Suprapubic skin (tissue), 4 donors: ENCODE data around the gene RRP8. TPM values are rescaled to one million over a fixed set of nuclear protein-coding genes. Genes with fewer than 3 reads are reported as not detected.

ENCODE experiments used
- DNase-seq, 2 donors: peaks; one replicate each; pipeline ENCODE4 v3.0.0-alpha.2; 2019; ENCODE audit warnings: low spot score in 2 of 2
- H3K27ac ChIP-seq: fragments of 200-600 bp; sonication (generic); one replicate; pipeline ENCODE4 v1.5.1; 2019
- H3K27me3 ChIP-seq: fragments of 200-600 bp; sonication (generic); one replicate; pipeline ENCODE4 v1.5.1; 2019
- H3K36me3 ChIP-seq: fragments of 200-600 bp; sonication (generic); one replicate; pipeline ENCODE4 v1.5.1; 2019
- H3K4me1 ChIP-seq: fragments of 200-600 bp; sonication (generic); one replicate; pipeline ENCODE4 v1.5.1; 2019
- H3K4me3 ChIP-seq: fragments of 200-600 bp; sonication (generic); one replicate; pipeline ENCODE4 v1.5.1; 2019; ENCODE audit warnings: mild to moderate bottlenecking
- H3K9me3 ChIP-seq: fragments of 200-600 bp; sonication (generic); one replicate; pipeline ENCODE4 v1.5.1; 2019
- EP300 ChIP-seq: sonication (generic); formaldehyde crosslinking; IDR thresholded peaks from one replicate; pipeline ENCODE4 v1.6.1; 2017; ENCODE audit warnings: antibody characterized with exemption
- POLR2A ChIP-seq, 2 donors: fragments of 450-650 bp; IDR thresholded peaks; one replicate each; pipeline ENCODE4 v1.6.1; 2017; ENCODE audit warnings: antibody characterized with exemption in 2 of 2, mild to moderate bottlenecking in 2 of 2, moderate library complexity in 2 of 2
- POLR2AphosphoS5 ChIP-seq, 3 donors: sonication (generic); formaldehyde crosslinking; IDR thresholded peaks; one replicate each; pipeline ENCODE4 v1.6.1; 2017; ENCODE audit warnings: antibody characterized with exemption in 3 of 3
- WGBS: methylation state at CpG from one replicate; pipeline ENCODE4 v1.1.5; 2018; 5-methylcytosine and 5-hydroxymethylcytosine counted together
- total RNA-seq, 4 donors: library from RNA; depleted of rRNA; stranded (reverse); fragments of >200 nt; gene quantifications; one replicate each; pipeline ENCODE4 v1.1.0, GENCODE V29; 2016
- TF ChIP-seq, protein P1 (sequence below), 2 donors: fragments of 200-600 bp in 1 of 2; fragments of 450-650 bp in 1 of 2; sonication (generic) in 1 of 2; IDR thresholded peaks; one replicate each; pipeline ENCODE4 v1.5.1; 2016 to 2019; ENCODE audit warnings: antibody characterized with exemption in 2 of 2, mild to moderate bottlenecking in 1 of 2, moderate library complexity in 1 of 2

Gene RRP8
- total RNA-seq: 10 to 100 TPM; 15.9 to 33.6 (median 18.3) TPM

DNA sequence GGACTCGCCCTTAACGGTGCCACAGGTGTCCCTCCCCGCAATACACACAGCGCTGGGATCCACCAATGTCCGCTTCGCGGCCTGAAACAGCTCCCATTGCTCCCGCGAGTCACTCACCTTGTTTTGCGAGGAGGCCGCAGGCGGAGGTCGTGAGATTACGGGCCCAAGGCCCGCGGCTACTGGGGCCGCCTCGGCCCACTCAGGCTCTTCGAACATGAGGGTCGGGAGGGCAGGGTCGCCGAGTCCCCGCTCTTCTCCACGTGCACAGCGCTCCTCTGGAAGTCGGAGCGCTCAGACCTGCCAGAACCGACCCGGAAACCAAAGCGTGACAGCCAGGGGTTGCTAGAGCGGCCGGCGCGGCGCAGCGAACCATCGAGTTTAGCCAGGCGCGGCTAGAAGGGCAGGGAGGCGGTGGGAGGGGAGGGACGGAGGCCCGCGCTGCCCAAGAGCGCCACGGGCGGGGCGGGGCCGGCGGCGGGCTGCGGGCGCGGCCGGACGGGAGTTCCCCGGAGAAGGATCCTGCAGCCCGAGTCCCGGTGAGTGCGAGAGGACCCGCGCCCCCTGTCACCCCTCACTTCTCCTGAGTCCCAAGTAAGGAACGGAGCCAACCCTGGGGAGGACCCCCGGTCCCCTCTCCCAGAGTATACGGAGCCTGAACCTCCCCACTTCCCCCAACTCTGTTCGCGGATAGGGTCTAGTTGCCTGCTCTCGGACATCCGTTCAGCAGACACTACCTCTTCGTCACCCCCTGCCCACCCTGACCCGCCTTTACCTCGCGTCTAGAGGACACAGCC lies at the start of gene RRP8, which contains the start of gene ILK:
RRP8 (minus strand) TSS at position 330 of the 794 bp plus-strand sequence; CDS start at position 216, 114 bp downstream.
ILK (plus strand) TSS at position 488 of the 794 bp plus-strand sequence. CDS start 498 bp downstream, outside the sequence.
- peak; percentile 94 to 95 for DNase-seq
- Histone ChIP-seq H3K4me3 (peak within 1 kb of the TSS; percentile 54), H3K27me3 (no peaks in the 10 kb centered on the region), H3K9me3 (no peaks in the 10 kb centered on the region), H3K4me1 (peaks cover 60% of the 10 kb centered on the region), H3K27ac (peak within 1 kb of the TSS; percentile 89), H3K36me3 (peaks cover 37% of the 10 kb centered on the region)
- WGBS: 0% methylated on average over 28 of the region's 72 CpGs
- TF ChIP-seq POLR2A (IDR thresholded peaks at IDR 0.05) (peak; percentile 28 to 59), POLR2AphosphoS5 (IDR thresholded peaks at IDR 0.05) (peak in 1 of 3 donors; percentile 39), EP300 (no peak)
- TF ChIP-seq, protein P1, sequence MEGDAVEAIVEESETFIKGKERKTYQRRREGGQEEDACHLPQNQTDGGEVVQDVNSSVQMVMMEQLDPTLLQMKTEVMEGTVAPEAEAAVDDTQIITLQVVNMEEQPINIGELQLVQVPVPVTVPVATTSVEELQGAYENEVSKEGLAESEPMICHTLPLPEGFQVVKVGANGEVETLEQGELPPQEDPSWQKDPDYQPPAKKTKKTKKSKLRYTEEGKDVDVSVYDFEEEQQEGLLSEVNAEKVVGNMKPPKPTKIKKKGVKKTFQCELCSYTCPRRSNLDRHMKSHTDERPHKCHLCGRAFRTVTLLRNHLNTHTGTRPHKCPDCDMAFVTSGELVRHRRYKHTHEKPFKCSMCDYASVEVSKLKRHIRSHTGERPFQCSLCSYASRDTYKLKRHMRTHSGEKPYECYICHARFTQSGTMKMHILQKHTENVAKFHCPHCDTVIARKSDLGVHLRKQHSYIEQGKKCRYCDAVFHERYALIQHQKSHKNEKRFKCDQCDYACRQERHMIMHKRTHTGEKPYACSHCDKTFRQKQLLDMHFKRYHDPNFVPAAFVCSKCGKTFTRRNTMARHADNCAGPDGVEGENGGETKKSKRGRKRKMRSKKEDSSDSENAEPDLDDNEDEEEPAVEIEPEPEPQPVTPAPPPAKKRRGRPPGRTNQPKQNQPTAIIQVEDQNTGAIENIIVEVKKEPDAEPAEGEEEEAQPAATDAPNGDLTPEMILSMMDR (IDR thresholded peaks at IDR 0.05): peak in 1 of 2 donors; percentile 34

DNA sequence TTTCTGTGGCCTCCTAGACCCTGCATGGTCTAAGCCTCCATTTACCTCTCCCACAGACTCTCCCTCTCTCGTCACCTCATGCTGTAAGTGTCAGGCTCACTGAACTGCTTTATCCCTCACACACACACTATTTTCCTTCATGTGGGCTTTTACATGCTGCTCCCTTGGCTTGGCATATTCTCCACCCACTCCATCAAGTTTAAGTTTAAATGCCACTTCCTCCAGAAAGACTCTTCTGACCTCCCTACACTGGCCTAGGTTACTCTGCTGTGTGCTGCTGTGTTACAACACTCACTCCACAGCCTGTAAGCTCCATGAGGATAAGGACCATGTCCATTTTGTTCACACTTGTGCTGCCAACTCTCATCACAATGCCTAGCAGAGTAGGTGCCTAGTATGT lies 49.7 kb upstream of the RRP8 start:
- Histone ChIP-seq H3K9me3 (no peaks in the 10 kb centered on the region), H3K27me3 (no peaks in the 10 kb centered on the region), H3K36me3 (no peaks in the 10 kb centered on the region), H3K4me3 (no peak overlapping the region), H3K27ac (no peak overlapping the region), H3K4me1 (peaks cover 19% of the 10 kb centered on the region)
- no peak for DNase-seq
- TF ChIP-seq EP300 (no peak), POLR2A (IDR thresholded peaks at IDR 0.05) (no peak), POLR2AphosphoS5 (IDR thresholded peaks at IDR 0.05) (no peak)
- TF ChIP-seq, protein P1 (IDR thresholded peaks at IDR 0.05): no peak
- 87% methylated on average over 1 of the region's 1 CpG for WGBS

DNA sequence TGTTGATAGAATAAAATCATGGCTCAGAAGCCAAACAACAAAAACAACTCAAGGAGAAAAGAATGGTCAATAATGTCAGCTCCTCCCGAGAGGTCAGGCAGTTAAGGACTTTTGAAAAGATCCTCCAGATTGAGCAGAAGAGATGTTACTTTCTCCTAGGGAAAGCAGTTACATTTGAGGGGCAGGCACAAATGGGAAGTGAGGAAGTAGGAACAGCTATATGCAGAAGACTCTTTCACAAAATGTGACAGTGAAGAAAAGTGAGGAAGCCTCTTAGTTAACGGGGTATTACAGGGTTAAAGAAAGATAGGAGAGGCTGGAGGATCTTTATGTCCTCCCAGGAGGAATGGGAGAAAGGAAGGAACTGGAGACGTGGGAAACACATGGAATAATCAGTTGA lies 48.8 kb upstream of the RRP8 start:
- Histone ChIP-seq H3K4me3 (no peak overlapping the region), H3K27me3 (no peaks in the 10 kb centered on the region), H3K36me3 (no peaks in the 10 kb centered on the region), H3K9me3 (no peaks in the 10 kb centered on the region), H3K27ac (no peak overlapping the region), H3K4me1 (peaks cover 24% of the 10 kb centered on the region)
- 63% methylated on average over 3 of the region's 3 CpGs for WGBS
- TF ChIP-seq POLR2A (IDR thresholded peaks at IDR 0.05) (no peak), EP300 (no peak), POLR2AphosphoS5 (IDR thresholded peaks at IDR 0.05) (no peak)
- TF ChIP-seq, protein P1 (IDR thresholded peaks at IDR 0.05): no peak
- DNase-seq: no peak

DNA sequence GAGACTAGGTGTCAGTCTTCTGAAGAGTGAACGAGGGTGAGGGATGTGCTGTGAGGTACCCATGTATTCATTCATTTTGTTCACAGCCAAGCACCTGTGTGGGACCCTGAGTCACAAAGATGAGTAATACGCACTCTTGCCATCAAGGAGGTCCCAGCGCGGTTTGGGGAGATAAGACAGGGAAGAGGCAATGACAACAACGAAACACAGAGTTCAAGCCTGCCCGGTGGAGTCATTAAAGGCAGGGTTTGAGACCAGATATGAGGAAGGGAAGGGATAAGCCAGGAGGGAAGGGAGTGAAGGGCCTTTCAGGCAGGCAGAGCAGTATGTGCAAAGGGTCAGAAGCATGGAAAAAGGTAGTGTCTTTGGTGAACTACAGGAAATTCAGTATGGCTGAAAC lies 47.6 kb upstream of the RRP8 start:
- Histone ChIP-seq H3K27me3 (no peaks in the 10 kb centered on the region), H3K4me1 (peaks cover 33% of the 10 kb centered on the region), H3K36me3 (no peaks in the 10 kb centered on the region), H3K9me3 (no peaks in the 10 kb centered on the region), H3K27ac (no peak overlapping the region), H3K4me3 (no peak overlapping the region)
- TF ChIP-seq, protein P1 (IDR thresholded peaks at IDR 0.05): no peak
- no peak for DNase-seq
- 77% methylated on average over 6 of the region's 6 CpGs for WGBS

DNA sequence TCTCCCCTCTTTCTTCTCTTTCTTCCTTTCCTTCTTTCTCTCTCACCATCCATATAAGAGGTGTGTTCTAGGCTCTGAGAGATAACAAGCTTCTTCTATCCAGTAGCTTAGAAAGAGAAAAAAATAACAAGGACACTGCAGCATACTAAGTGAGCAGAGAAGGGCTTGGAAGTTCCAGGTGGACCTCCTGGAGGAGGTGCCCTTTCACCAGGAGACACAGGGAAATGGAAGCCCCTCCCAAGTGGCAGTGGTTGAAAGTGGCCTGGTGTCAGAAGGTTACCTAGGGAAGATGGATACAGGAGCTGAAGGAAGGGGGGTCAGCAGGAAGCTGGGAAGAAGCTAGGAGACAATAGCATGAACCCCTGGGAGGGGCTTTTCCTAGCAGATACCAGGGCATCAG lies 46.7 kb upstream of the RRP8 start:
- TF ChIP-seq POLR2AphosphoS5 (IDR thresholded peaks at IDR 0.05) (no peak), EP300 (no peak), POLR2A (IDR thresholded peaks at IDR 0.05) (no peak)
- TF ChIP-seq, protein P1 (IDR thresholded peaks at IDR 0.05): no peak
- H3K4me3 ChIP-seq: no peak overlapping the region
- peaks cover 36% of the 10 kb centered on the region for H3K4me1 ChIP-seq
- no peaks in the 10 kb centered on the region for H3K36me3 ChIP-seq
- no peak overlapping the region for H3K27ac ChIP-seq
- H3K27me3 ChIP-seq: no peaks in the 10 kb centered on the region
- no peak for DNase-seq
- no peaks in the 10 kb centered on the region for H3K9me3 ChIP-seq
